Mucosa of descending colon (tissue), 3 donors: Measurements from ENCODE around the gene TRPM8. TPM values are rescaled to one million over a fixed set of nuclear protein-coding genes. Genes with fewer than 3 reads are reported as not detected.
A peak's percentile ranks its signal among the peaks of the same experiment; 100 is the strongest.

Experiments used
- ATAC-seq: fragments of 200-7000 bp; cut with Tn5 transposase; one replicate; pipeline ENCODE4 v1.9.1; 2020; ENCODE audit warnings: mild to moderate bottlenecking, moderate library complexity
- DNase-seq, 3 donors: peaks; one replicate each; pipeline ENCODE4 v3.0.0-alpha.2; 2020
- H3K36me3 ChIP-seq: fragments of 200-600 bp; one replicate; pipeline ENCODE4 v1.8.0; 2021; ENCODE audit warnings: low read depth, mild to moderate bottlenecking
- H3K4me1 ChIP-seq: fragments of 200-600 bp; one replicate; pipeline ENCODE4 v1.8.0; 2021; ENCODE audit warnings: low read depth, mild to moderate bottlenecking
- H3K4me3 ChIP-seq: fragments of 200-600 bp; one replicate; pipeline ENCODE4 v1.8.0; 2021; ENCODE audit warnings: mild to moderate bottlenecking
- H3K9me3 ChIP-seq: fragments of 200-600 bp; one replicate; pipeline ENCODE4 v1.8.0; 2021; ENCODE audit warnings: mild to moderate bottlenecking
- CTCF ChIP-seq: fragments of 200-600 bp; IDR thresholded peaks from one replicate; pipeline ENCODE4 v1.8.0; 2022; ENCODE audit warnings: antibody characterized with exemption, mild to moderate bottlenecking
- intact Hi-C, 2 donors: fragments of 100-400 bp; cut with DNase I in 1 of 2; cut with micrococcal nuclease in 1 of 2; formaldehyde crosslinking; loops; one replicate each; pipeline versions ENCODE4 v1.11.0 to v1.11.1; 2022; cut with DNase I, micrococcal nuclease
- total RNA-seq, 3 donors: library from RNA; stranded (reverse); fragmentation: NEBNext Ultra II Directional in 2 of 3; extraction: Animal tissue kit (Norgen Biotek cat#: 25700) in 2 of 3; gene quantifications; one replicate each; pipeline versions ENCODE4 v1.2.1 to v1.2.4, GENCODE V29; 2021 to 2023
- donor health status: DM: no; HTN: no; CAD: no; lungs with moderate emphysema.
- donor health status: DM: no; HTN: no; CAD: no.
- donor health status: DM: no; HTN: yes; CAD: no.

Gene TRPM8
- total RNA-seq, 3 donors from 2014 or later: not detected

GRCh38 chr2:233976690-233977294 is 59.6 kb downstream of the TRPM8 start:
- no peak for TF ChIP-seq CTCF
- peak; percentile 60 for ATAC-seq
- intact Hi-C loops: no loop called here
- peak in 1 of 3 donors; percentile 33 for DNase-seq
- H3K4me3 ChIP-seq: no peak overlapping the region
- H3K4me1 ChIP-seq: no peaks in the 10 kb centered on the region
- no peaks in the 10 kb centered on the region for H3K36me3 ChIP-seq
- H3K9me3 ChIP-seq: no peaks in the 10 kb centered on the region

- Histone ChIP-seq H3K9me3 (no peaks in the 10 kb centered on the region), H3K4me1 (no peaks in the 10 kb centered on the region), H3K36me3 (no peaks in the 10 kb centered on the region), H3K4me3 (no peak overlapping the region)
- ATAC-seq (no peak), DNase-seq (no peak)
- intact Hi-C loops: no loop called here
- TF ChIP-seq CTCF: no peak
These were observed 60.2 kb downstream of the TRPM8 start for GRCh38 chr2:233977296-233977837.

DNA sequence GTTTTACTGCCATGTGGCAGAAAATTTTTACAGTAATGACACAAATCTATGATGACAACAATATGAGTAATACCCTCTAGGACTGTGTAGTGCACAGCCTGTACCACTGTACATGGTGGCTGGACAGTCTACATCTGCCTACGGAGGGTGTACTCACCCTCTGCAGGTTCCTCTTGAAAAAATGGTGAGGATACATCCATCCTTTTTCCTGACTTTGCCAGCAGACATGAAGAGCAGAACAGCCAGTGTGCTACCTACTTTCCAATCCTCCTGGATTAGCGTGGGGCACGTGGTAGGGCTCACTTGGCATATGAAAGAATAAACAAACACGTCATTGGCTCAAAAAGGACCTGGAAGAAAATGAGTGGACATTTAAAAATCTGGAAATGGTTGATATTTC is 62.6 kb downstream of the TRPM8 start:
- Histone ChIP-seq H3K4me3 (no peak overlapping the region), H3K36me3 (no peaks in the 10 kb centered on the region), H3K4me1 (no peaks in the 10 kb centered on the region), H3K9me3 (no peaks in the 10 kb centered on the region)
- no peak for TF ChIP-seq CTCF
- intact Hi-C loops: loop anchor here in 1 of 2 donors (10.0 kb wide), 1 partner anchor 565 kb away; no protein-coding TSS in a partner anchor
- ATAC-seq (no peak), DNase-seq (no peak)

- Histone ChIP-seq H3K9me3 (no peaks in the 10 kb centered on the region), H3K4me3 (no peak overlapping the region), H3K4me1 (no peaks in the 10 kb centered on the region), H3K36me3 (no peaks in the 10 kb centered on the region)
- no peak for ATAC-seq
- TF ChIP-seq CTCF: no peak
- DNase-seq: no peak
- intact Hi-C loops: loop anchor here in 1 of 2 donors (10.0 kb wide), 1 partner anchor 564 kb away; no protein-coding TSS in a partner anchor
These were observed 63.9 kb downstream of the TRPM8 start for GRCh38 chr2:233980955-233981561.

DNA sequence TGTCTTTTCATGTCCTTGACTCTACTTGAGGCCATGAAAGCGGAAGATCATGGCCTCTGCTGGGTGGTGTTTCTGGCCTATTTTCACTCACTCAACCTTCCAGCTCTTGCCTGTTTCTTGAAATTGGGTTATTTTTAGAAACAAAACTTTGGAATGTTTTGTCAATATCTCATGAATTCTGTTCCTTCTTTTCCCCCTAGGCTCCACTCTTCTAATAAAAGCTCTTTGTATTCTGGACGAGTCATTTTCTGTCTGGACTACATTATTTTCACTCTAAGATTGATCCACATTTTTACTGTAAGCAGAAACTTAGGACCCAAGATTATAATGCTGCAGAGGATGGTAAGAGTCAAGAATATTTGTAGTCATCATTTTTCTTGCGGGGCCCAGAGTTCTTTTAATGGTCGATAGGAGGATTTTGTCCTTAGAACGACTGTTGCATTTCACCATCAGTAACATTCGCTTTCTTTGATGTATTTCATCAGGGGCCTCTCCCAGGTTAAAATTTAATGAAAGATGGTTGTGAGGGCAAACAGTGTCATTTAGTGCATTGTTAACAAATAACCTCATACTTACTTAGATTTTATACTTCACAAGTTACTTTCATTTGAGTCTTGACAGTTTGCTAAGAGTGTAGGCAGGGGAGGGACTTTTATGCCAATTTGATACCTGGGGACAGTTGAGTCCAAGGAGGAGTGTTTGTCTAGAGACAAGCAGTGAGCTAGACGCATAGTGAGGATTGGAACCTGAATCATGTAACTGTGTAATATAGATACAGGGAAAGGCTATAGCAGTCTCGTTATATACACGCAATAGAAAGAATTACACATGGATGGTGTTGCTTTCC is 64.6 kb downstream of the TRPM8 start:
- no peaks in the 10 kb centered on the region for H3K9me3 ChIP-seq
- no peaks in the 10 kb centered on the region for H3K36me3 ChIP-seq
- no peak for DNase-seq
- intact Hi-C loops: loop anchor here in 1 of 2 donors (10.0 kb wide), 1 partner anchor 563 kb away; no protein-coding TSS in a partner anchor
- no peak for ATAC-seq
- H3K4me3 ChIP-seq: no peak overlapping the region
- H3K4me1 ChIP-seq: no peaks in the 10 kb centered on the region
- no peak for TF ChIP-seq CTCF
